GM18870 (cell line): ENCODE results near the gene POLR1D.
"Not testable (repeated sequence)": the region's sequence is repeated elsewhere in the genome, so short reads cannot be mapped to it uniquely, and the experiment has no call there.

ENCODE experiments used
- ATAC-seq: cut with Tn5 transposase; IDR thresholded peaks from one replicate; pipeline ENCODE4 v1.9.1; 2021; ENCODE audit warnings: moderate library complexity; ENCODE audit not compliant: unreplicated experiment

POLR1D gene

GRCh38 chr13:27613628-27614027, 8.1 kb upstream of the POLR1D start:
- ATAC-seq = no peak

GRCh38 chr13:27617881-27618321, 3.8 kb upstream of the POLR1D start:
- ATAC-seq = no peak

- no peak for ATAC-seq
These were observed 2.5 kb upstream of the POLR1D start for GRCh38 chr13:27619093-27619727.

GRCh38 chr13:27619728-27620376, 1.8 kb upstream of the POLR1D start:
- peak; percentile 26 for ATAC-seq

- ATAC-seq = peak; percentile 81
These were observed 1.1 kb upstream of the POLR1D start, which contains the start of gene LNX2 for GRCh38 chr13:27620377-27621115. Gene LNX2, minus strand, starts transcription at chr13:27620529. Its CDS starts 38,826 bp downstream, at chr13:27581703.

GRCh38 chr13:27621116-27621365, 651 bp upstream of the POLR1D start:
- no peak for ATAC-seq

GRCh38 chr13:27622102-27622820, 569 bp downstream of the POLR1D start:
- no peak for ATAC-seq

- no peak for ATAC-seq
These were observed 1.2 kb downstream of the POLR1D start for GRCh38 chr13:27622881-27623280.

GRCh38 chr13:27624071-27624470, 2.4 kb downstream of the POLR1D start:
- ATAC-seq = no peak

- no peak for ATAC-seq
These were observed 4.1 kb downstream of the POLR1D start for GRCh38 chr13:27625839-27626238.

GRCh38 chr13:27627380-27627779, 5.7 kb downstream of the POLR1D start:
- ATAC-seq = no peak

GRCh38 chr13:27628081-27628480, 6.4 kb downstream of the POLR1D start:
- ATAC-seq = no peak

GRCh38 chr13:27628766-27629165, 7.1 kb downstream of the POLR1D start:
- not testable (repeated sequence) for ATAC-seq

- ATAC-seq = no peak
These were observed 9.5 kb downstream of the POLR1D start for GRCh38 chr13:27631156-27631555.

GRCh38 chr13:27631665-27632064, 10.0 kb downstream of the POLR1D start:
- no peak for ATAC-seq

GRCh38 chr13:27632214-27632613, 10.5 kb downstream of the POLR1D start:
- no peak for ATAC-seq

- no peak for ATAC-seq
These were observed 11.0 kb downstream of the POLR1D start for GRCh38 chr13:27632648-27633047.

- no peak for ATAC-seq
These were observed 12.5 kb downstream of the POLR1D start for GRCh38 chr13:27634231-27634630.

- ATAC-seq = no peak
These were observed 13.1 kb downstream of the POLR1D start for GRCh38 chr13:27634791-27635190.

- no peak for ATAC-seq
These were observed 13.6 kb downstream of the POLR1D start for GRCh38 chr13:27635266-27635665.

GRCh38 chr13:27636589-27637288, 15.0 kb downstream of the POLR1D start:
- no peak for ATAC-seq
